Measurements from ENCODE around the gene CDH13.

CDH13 gene

GRCh38 chr16:83058376-83058775, 431.6 kb downstream of the CDH13 start:
- DNase-seq (ENCODE audit: low read depth), result no peak

- DNase-seq (ENCODE audit: low read depth), result no peak
Observed at GRCh38 chr16:83059237-83059636, 432.5 kb downstream of the CDH13 start.

DNA sequence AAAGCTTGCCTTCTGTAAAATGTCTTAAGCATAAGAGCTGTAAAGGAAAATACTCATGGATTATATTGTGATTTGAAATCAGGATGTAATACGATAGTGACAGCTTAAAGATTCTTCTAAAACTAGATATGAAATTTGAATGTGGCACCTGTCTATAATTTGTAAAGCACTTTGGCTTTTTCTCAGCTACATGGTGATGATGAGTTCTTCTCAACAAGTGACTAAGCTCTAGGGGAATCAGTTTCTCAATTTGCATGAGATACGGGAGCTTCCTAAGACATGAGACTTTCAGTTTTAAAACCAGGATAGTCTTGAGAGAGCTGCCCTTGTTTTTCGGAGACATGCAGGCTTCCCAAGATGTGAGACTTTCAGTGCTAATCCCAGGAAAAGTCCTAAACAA, 439.2 kb downstream of the CDH13 start:
- no peak for DNase-seq (ENCODE audit: low read depth)

- DNase-seq (ENCODE audit: low read depth), result no peak
Observed at GRCh38 chr16:83066881-83067280, 440.1 kb downstream of the CDH13 start.

DNA sequence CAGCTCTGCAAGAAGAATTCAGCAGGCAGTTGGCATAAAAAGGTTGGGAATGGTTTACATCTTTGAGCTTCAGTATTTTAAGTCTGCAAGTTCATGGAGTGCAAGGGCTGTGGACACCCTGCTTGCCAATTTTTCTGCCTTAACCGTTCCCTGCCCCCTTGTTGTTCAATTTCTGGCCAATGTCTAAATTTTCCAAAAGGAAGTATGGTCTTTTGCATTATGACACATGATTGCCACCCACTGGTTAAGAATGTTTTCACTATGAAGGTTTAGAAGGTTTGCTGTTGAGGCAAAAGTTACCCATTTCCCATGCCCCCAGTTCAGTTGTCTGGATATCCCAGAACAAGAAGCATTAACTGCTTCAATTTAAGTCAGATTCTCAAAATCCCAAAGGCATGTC, 441.9 kb downstream of the CDH13 start:
- DNase-seq (ENCODE audit: low read depth), result no peak

- no peak for DNase-seq (ENCODE audit: low read depth)
Observed at GRCh38 chr16:83070416-83071209, 443.8 kb downstream of the CDH13 start.

- no peak for DNase-seq (ENCODE audit: low read depth)
Observed at GRCh38 chr16:83075956-83076355, 449.2 kb downstream of the CDH13 start.

GRCh38 chr16:83083361-83083760, 456.6 kb downstream of the CDH13 start:
- DNase-seq (ENCODE audit: low read depth), result no peak

DNA sequence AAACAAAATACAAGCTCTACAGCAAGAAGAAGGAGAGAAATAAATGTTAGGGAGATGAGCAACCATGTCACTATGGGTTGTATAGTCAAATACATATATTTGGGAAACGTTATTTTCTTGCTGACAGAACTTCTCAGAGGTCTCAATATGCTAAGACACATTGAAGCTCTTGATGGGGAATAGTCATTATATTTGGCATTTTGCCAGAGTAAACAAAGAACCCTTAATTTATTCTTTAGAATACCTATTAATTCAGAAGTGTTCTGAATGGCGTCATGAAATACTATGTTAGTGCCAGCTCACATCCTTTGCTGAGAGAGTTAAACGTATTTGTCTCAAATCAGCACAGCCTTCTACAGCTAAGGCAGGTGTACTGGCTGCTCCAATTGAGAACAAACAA, 458.9 kb downstream of the CDH13 start:
- no peak for DNase-seq (ENCODE audit: low read depth)

DNA sequence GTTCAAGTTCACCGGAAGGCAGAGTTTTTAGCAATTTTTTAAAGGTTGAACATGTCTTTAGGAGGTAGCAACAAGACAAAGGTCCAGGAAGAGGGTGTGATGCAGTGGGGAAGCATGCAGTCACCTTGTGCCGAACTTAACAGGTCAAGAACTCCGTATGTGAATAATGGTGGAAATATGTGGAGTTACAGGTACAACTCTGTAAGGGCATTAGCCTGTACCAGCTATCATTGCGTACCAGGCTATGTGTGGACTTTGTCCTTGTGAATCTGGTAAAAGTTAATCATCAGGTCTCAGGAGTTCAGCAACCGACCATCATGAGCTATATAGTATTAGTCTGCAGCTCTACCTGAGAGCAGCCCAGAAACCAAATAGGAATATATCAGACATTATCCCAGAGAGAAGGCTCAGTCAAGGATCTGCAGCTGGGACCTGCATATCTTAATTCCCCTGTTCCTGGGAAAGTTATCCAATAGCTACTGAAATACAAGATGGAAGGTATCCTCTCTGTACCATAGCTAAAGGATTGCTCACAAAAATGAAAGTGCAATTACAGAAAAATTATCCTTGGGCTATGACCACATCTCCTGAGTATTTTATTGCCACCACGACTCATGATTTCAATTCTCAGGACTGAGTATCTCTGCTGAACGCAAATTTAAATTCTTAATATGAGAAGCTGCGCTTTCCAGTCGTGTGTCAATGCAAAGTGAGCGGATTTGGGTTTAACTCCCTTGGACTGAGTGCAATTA, 469.3 kb downstream of the CDH13 start:
- DNase-seq (ENCODE audit: low read depth), result no peak

GRCh38 chr16:83098536-83098935, 471.8 kb downstream of the CDH13 start:
- no peak for DNase-seq (ENCODE audit: low read depth)

- no peak for DNase-seq (ENCODE audit: low read depth)
Observed at GRCh38 chr16:83100679-83101078, 473.9 kb downstream of the CDH13 start.

DNA sequence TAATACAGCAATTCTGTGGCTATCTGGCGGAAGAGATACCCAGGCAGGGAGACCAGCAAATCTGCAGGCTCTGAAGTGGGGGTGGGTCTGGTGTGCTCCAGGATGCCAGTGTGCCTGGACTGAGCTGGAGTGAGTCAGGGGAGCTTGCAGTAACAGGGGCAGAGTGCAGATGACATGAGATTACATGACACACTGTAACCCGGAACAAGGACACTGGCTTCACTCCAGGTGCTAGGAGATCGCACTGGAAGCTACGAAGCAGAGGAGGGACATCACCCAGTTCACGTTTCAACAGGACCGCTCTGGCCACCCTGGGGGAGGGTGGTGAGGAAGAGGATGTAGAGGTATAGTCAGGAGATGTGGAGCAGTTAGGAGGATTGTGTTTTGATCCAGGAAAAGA, 475.6 kb downstream of the CDH13 start:
- DNase-seq (ENCODE audit: low read depth), result no peak

DNA sequence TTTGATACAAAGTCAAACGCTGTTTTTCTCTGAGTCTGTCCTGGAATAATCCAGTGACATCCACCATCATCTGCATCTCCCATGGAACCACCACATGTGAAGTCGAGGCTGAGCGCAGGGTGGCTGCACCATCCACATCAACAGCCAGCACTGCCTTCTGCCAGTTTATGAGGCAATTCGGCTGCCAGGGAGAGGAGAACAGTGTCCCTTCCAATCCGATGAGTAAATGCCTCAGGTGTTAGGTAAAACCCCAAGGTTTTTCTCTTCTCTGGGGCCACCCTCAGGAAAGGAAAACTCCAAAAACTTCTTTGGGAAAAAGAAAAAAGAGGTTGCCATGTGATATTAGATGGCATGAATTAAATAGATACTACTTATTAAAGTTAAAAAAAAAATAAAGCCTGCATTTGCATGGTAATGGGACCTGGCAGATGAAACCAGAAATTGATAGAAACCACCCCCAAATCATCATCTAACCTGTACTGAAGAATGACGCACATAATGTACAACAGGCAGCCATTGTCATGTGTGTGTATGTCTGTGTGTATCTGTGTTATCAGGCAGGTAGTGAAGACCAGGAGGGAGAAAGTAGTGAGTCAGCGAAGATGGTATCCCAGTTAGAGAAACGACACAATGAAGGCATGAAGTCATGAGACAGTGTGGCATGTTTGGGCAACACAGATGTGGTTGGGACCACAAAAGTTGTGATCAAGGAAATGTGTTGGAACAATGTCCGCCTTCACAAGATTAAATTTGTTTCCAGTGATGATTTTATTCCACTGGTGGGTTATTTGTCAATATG, 478.7 kb downstream of the CDH13 start:
- DNase-seq (ENCODE audit: low read depth), result no peak

- DNase-seq (ENCODE audit: low read depth), result no peak
Observed at GRCh38 chr16:83109490-83110125, 482.8 kb downstream of the CDH13 start.

- no peak for DNase-seq (ENCODE audit: low read depth)
Observed at GRCh38 chr16:83110269-83110668, 483.5 kb downstream of the CDH13 start.

DNA sequence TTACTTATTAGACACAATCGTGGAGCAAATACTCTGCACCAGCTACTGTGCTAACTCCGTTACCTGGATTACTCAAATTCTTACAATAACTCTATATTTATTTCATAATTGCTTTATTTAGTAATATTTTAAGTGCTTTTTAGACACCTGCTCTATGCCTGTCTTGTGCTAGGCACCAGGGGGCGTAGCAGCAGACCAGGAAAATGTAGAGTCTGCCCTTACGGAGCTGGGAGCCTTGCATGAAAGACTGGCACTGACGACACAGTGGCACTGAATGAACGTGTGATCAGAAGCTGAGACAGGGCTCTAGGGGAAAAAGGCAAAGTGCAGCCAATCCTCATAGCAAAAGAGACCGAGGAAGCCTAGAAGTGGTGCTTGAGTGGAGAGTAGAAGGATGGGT, 486.5 kb downstream of the CDH13 start:
- no peak for DNase-seq (ENCODE audit: low read depth)

DNA sequence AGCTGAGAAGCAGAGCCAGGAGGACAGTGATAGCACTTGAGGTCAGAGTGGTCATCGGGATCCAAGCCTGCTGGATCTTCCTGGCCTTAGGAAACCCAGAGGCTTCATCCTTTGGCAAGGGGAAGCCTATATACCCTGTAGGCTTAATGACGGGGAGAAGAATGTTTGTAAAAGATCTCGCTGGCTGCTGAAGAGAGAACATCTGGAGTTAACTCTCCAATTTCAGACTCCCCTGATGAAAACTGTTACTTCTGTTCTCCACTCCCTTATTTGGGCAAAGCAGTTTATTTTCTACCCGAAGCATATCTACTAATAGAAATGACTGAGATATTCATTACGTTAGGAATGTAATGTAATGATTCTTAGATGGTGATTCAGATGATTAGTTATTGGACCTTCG, 487.0 kb downstream of the CDH13 start:
- DNase-seq (ENCODE audit: low read depth), result no peak

DNA sequence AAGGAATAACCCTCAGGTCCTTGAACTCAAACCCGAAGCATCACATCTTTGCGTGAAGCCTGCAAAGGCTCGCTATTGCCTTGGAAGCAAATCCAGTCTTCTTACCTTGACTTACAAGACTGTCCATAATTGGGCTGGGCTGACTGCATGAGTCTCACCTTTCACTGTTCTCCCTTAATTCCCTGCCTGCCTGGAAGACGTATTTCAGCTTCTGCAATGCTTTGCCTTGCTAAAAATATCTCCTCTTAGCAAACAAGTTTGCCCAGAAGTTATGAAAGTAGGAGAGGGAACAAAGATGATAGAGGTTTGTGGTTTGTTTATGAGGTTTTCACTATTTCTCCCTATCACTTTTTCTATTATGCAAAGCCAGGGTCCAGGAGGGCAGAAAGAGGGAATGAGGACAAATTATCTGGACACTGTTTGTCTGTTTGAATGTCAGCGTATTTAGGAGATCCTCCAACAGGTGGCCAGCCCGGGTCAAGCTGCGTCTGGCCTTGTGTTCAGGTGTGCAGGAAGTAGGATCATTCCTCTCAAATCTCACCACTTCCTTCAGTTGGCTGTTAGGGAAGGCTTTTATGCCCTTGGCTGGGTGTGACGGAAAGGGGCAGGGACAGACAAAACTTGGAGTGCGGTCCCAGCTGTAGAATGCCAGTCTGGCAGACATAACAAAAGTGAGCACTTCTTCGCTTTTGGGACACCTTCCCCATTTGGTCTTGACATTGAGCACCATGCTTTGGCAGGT, 488.9 kb downstream of the CDH13 start:
- no peak for DNase-seq (ENCODE audit: low read depth)

GRCh38 chr16:83116274-83116892, 489.6 kb downstream of the CDH13 start:
- no peak for DNase-seq (ENCODE audit: low read depth)

GRCh38 chr16:83117810-83118209, 491.0 kb downstream of the CDH13 start:
- no peak for DNase-seq (ENCODE audit: low read depth)

All from activated T-cell treated with anti-CD3 and anti-CD28 coated beads for 24 hours (primary cell).